ENCODE measurements around the gene ZFAND3.

The ZFAND3 gene

DNA sequence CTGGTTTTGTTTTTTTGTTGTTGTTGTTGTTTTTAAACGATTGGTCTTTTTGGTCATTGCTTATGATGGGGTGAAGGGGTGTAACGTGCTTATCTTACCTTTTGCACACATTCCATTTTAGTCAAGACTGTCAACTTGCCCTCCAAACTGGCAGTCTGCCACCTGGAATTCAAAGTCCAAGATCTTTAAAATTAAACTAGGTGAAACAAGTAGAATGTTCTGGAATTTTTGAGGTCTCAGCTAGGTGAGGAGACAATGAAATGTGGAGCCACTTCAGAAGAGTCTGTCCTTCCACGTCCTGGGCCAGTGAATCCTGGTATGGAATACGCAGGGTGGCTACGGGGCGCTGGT lies 344.6 kb downstream of the ZFAND3 start:
- no peak for DNase-seq (ENCODE audit: extremely low read depth, low read depth)
- TF ChIP-seq, protein P1, sequence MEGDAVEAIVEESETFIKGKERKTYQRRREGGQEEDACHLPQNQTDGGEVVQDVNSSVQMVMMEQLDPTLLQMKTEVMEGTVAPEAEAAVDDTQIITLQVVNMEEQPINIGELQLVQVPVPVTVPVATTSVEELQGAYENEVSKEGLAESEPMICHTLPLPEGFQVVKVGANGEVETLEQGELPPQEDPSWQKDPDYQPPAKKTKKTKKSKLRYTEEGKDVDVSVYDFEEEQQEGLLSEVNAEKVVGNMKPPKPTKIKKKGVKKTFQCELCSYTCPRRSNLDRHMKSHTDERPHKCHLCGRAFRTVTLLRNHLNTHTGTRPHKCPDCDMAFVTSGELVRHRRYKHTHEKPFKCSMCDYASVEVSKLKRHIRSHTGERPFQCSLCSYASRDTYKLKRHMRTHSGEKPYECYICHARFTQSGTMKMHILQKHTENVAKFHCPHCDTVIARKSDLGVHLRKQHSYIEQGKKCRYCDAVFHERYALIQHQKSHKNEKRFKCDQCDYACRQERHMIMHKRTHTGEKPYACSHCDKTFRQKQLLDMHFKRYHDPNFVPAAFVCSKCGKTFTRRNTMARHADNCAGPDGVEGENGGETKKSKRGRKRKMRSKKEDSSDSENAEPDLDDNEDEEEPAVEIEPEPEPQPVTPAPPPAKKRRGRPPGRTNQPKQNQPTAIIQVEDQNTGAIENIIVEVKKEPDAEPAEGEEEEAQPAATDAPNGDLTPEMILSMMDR (IDR thresholded peaks at IDR 0.05; ENCODE audit: low read depth, low read length) = no peak

DNA sequence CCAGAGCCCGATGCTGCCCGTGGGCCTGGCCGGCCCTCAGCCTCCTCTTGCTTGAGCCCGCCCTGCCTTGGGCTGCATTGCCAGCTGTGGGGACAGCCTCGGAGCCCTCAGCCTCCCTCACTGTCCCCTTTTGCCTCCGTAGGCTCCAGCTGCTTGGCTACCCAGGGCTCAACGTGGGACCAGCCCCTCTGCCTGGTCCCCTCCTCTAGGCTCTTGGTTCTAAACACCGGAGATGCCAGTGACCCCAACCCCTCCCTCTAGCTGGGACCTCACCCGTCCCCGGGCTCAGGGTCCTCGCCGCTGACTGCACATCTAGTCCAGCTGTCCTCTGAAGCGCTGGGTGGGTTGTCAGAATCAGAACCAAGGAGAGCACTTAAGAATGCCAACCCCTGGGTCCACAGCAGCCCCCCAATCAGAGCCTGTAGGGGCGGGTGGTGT lies 345.2 kb downstream of the ZFAND3 start:
- TF ChIP-seq, protein P1 (IDR thresholded peaks at IDR 0.05; ENCODE audit: low read depth, low read length) = no peak
- DNase-seq (ENCODE audit: extremely low read depth, low read depth) = no peak

DNA sequence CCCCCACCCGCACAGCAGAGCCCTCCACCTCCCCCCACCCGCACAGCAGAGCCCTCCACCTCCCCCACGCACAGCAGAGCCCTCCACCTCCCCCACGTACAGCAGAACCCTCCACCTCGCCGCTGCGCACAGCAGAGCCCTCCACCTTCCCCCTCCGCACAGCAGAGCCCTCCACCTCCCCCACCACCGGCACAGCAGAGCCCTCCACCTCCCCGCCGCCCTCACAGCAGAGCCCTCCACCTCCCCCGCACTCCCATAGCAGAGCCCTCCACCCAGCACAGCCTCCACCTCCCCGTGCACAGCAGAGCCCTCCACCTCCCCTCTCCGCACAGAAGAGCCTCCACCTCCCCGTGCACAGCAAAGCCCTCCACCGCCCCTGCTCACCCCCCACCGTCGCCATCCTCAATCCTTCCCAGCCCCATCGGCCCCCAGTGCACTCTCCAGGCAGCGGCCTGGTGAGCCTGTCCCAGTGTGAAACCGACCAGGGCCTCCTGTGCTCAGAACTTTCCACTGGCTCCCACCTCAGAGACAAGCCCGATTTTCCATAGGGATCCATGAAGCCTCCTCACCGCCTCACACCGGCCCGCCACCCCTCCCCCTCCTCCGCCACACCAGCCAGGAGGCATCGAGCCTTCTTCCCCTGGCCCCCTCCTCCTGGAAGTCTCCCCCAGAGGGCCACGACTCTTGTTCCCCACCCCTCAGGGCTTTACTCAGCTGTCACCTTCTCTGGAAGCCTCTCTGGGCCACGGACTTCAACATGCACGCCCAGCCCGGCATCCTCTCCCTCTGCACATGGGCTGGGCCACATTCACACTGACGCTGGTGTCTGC lies 347.1 kb downstream of the ZFAND3 start:
- TF ChIP-seq, protein P1 (IDR thresholded peaks at IDR 0.05; ENCODE audit: low read depth, low read length) = no peak
- DNase-seq (ENCODE audit: extremely low read depth, low read depth) = no peak

DNA sequence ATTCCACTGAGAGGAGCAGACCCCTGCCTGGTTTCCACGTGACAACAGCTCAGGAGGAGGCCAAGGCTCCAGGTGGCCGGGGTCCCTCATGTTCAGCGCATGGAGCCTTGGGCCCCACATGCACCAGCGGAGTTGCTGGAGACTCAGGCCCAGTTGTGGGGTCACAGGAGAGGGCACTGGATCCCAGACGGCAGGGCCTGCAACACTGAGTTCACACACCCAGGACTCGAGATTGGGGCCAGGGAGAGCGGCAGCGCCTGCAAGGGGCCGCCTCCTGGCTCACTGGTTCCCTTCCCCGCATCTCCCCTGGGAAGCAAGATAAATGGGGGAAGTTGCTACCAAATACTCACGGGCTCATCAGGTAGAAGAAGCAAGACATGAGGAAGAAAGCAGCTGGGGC lies 348.1 kb downstream of the ZFAND3 start:
- DNase-seq (ENCODE audit: extremely low read depth, low read depth) = no peak
- TF ChIP-seq, protein P1 (IDR thresholded peaks at IDR 0.05; ENCODE audit: low read depth, low read length) = no peak

DNA sequence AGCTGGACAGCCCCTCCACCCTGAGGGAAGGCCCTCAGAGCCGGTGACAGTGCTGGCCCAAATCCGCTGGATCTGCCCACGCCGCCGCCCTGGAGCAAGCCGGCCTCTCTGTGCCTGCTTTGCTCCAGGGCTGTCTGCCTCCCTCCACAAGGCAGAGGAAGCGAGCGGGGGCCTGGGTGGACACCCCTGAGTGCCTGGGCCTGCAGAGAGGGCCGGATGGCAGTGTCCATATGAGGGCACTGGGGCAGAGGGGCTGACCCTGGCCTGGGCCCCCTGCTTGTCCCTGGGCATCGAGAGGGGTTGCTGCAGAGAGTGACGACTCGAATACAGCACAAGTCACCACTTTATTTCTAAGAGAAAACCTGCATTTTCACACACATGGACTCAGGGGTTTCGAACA lies 348.6 kb downstream of the ZFAND3 start:
- no peak for DNase-seq (ENCODE audit: extremely low read depth, low read depth)
- TF ChIP-seq, protein P1 (IDR thresholded peaks at IDR 0.05; ENCODE audit: low read depth, low read length) = no peak

DNA sequence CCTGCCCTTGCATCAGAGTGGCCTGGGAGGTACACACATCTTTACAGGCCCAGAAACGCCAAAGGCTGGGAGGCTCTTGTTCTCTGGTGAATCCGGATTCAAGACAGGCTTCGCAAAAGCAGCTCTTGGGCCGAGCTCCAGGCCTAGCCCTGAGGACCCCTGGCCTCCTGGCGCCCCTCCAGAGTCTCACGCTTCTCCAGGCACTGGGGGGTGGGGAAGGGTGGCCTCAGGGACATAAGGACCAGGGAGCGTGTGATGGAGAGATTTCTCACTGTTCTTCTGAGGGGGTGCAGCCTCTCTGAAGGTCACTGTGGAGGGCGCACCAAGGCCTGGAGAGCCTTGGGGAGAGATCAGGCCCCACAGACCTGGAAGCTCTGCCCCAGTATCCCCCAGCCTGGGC lies 349.2 kb downstream of the ZFAND3 start:
- no peak for DNase-seq (ENCODE audit: extremely low read depth, low read depth)
- TF ChIP-seq, protein P1 (IDR thresholded peaks at IDR 0.05; ENCODE audit: low read depth, low read length) = no peak

DNA sequence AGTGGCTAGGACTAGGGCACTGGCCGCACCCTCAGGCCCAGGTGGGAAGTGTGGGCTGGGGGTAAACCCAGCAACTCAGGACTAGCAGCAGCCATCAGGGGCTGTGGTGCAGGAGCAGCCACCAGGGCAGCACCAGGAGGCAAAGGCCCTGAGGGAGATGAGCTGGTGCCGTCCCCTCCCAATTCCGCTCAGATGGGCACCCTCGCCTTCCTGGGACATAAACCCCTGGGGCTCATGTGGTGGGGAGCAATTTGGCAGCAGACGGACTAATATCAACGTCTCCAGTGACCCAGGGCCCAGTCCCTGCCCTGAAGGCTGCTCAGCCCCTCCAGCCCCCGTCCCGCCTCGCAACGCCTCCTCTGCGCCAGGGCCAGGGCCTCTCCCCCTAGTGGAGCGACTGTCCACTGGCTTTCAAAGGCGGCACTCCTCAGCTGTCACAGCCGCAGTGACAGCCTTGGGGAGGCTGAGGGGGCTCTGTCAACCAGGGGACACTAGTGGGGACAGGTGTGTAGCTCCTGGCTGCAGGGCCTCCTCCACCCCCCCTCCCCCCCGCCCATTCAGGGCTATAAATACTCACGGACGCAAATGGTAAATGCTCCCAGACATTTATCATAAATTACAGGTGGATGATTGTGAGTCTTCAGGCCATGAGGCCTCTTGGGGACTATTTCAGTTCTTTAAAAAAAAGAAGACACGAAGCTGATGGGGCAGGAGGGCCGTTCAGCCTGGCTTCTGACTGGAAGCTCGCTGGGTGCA lies 349.9 kb downstream of the ZFAND3 start:
- no peak for DNase-seq (ENCODE audit: extremely low read depth, low read depth)
- TF ChIP-seq, protein P1 (IDR thresholded peaks at IDR 0.05; ENCODE audit: low read depth, low read length) = no peak

Data from AG09319 (cell line).